Stimulated activated CD8-positive, alpha-beta memory T cell treated with anti-CD3 and anti-CD28 coated beads, Interleukin-15, amount 100 ng/mL, for 4 hours (primary cell): ENCODE measurements around the gene RCBTB1.
A peak's percentile ranks its signal among the peaks of the same experiment; 100 is the strongest.
"Not testable (repeated sequence)": the region's sequence is repeated elsewhere in the genome, so short reads cannot be mapped to it uniquely, and the experiment has no call there.

ENCODE experiments used
- DNase-seq, 2 donors: peaks; one replicate each; pipeline ENCODE4 v3.0.0-alpha.2; 2020; ENCODE audit warnings: low read depth in 2 of 2

RCBTB1 gene

GRCh38 chr13:49585220-49586157 is at the start of gene RCBTB1:
Gene RCBTB1, minus strand, starts transcription at chr13:49585558. Its CDS starts 18,279 bp downstream, at chr13:49567279.
- DNase-seq, result peak; percentile 26 to 51

DNA sequence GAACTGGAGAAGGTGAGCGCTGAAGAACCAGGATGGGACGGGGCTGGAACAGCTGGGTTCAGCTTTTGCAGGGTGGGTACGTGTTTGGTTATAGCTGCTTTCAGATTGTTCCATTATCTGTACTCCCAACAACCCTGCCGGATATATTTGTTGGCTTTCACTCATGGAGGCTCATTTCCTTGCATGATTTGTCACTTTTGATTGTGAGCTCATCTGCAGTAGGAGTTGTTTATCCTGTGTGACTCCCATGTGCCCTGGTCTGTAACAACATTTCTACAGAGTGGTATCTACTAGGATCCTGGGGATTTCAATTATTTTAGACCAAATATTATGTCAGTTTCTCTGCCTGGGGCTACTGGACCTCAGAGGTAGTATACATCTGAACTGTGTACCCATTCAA is 48.4 kb upstream of the RCBTB1 start:
- DNase-seq, result no peak

- no peak for DNase-seq
These were observed 46.8 kb upstream of the RCBTB1 start for GRCh38 chr13:49632156-49632555.

DNA sequence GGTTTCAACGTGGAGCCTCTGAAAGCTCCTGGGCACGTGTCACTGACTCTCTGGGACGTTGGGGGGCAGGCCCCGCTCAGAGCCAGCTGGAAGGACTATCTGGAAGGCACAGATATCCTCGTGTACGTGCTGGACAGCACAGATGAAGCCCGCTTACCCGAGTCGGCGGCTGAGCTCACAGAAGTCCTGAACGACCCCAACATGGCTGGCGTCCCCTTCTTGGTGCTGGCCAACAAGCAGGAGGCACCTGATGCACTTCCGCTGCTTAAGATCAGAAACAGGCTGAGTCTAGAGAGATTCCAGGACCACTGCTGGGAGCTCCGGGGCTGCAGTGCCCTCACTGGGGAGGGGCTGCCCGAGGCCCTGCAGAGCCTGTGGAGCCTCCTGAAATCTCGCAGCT is 45.2 kb upstream of the RCBTB1 start:
- DNase-seq, result no peak

DNA sequence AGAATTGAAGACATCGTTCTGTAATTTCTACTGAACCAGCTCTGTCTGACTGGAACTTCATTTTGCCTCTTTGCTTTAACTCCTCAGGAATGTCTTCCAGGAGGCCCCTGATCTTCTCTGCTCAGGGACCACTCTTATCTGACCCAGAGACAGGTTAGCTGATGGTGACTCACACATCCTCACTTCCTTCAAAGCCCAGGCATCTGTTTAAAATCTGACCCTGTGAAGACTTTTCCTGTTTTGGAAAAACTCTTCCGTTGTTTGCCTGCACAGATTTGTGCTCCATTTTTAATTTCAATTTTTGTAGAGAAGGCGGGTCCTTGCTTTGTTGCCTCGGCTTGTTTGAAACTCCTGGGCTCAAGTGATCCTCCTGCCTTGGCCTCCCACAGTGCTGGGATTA is 44.6 kb upstream of the RCBTB1 start:
- DNase-seq, result no peak

DNA sequence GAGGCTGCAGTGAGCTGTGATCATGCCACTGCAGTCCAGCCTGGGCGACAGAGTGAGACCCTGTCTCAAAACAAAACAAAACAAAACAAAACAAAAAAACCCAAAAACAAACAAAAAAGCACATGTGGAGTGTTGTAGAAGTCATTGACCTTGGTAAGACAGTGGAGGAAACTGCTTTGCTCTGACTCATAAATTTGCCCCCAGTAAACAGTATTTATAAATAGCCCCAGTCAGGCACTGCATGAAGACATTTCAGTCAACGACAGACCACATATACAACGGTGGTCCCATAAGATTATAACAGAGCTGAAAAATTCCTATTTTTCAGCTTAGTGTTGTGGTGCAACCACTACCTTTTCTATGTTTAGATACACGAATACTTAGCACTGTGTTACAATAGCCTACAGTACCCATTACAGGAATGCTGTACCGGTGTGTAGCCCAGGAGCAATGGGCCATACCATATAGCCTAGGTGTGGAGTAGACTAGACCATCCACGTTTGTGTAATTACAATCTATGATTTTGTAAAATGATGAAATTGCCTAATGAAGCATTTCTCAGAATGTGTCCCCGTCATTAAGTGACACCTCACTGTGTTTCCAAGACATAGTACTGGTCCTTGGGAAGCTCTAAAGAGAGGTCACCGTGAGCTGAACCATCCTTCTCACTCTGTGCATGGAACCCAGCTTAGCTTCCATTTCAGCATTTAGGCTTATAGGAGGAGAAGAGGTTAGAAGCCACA is 44.0 kb upstream of the RCBTB1 start:
- DNase-seq, result no peak

DNA sequence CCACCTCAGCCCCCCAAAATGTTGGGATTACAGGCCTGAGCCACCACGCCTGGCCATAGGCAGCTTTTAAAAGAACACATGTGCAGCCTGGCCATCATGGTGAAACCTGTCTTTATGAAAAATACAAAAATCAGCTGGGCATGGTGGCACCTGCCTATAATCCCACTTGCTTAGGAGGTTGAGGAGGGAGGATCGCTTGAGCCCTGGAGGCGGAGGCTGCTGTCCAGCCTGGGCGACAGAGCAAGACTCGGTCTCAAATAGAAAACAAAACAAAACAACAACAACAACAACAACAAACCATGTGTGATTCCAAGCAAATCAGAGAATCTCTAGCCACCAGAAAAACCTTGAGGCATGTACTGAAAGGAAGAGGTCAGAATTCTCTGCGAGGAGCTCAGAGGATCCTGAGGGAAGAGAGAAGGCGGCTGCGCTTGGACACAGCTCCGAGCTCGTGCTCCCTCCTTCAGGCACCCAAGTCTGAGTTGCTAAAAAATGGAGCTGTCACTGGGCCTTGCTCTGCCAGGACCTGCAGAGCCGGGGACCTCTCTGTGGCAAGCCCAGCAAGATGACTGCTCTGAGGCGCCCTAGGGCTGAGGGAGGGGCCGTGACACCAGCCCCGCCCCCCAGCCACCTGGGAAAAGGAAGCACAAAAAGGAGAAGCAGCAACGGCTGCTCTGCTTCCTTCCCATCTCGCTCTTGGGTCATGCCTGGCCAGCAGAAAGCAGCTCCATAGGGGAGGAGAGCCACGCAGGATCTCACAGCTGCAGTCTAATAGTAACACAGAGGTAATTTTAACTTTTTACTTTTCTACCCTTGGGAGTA is 42.7 kb upstream of the RCBTB1 start, which contains the start of gene ARL11:
ARL11 (plus strand) TSS at position 677 of the 822 bp plus-strand sequence. CDS start 1,941 bp downstream, outside the sequence.
- peak in 1 of 2 donors; percentile 19 for DNase-seq

DNA sequence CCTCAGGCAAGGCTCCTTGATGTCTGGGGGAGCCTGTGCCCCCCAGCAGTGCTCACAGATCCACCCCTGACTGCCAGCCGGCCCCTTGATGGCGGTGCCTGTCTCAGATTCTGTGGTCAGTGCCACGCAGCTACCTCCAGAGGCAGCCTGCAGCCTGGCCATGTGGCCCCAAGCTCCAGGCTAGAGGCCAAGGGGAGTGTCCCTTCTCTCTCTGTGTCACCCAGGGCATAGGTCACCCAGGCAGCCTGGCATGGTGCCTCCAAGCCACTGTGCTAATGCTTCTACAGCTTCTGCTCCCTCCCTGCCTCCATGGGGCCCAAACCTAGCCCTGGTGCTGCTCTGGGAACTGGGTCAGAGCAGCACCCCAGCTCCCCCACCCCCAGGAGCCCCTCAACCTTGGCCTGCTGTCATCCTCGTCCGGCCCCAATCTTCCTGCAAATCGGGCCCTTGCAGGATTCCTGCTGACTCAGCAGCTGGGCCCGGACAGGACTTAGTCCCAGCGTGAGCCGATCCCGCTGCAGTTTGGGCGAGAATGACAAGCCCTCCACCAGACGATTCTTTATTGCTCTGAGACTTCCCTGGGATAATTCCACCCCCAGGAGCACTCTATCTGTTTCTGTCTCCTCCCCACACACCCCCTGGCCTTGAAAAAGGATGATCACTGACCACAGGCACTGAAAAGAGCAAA is 40.2 kb upstream of the RCBTB1 start:
- DNase-seq, result no peak

GRCh38 chr13:49624229-49624628 is 38.9 kb upstream of the RCBTB1 start:
- DNase-seq, result no peak

- no peak for DNase-seq
These were observed 37.0 kb upstream of the RCBTB1 start for GRCh38 chr13:49622174-49622946.

- no peak for DNase-seq
These were observed 34.8 kb upstream of the RCBTB1 start for GRCh38 chr13:49620170-49620621.

GRCh38 chr13:49616676-49617065 is 31.3 kb upstream of the RCBTB1 start:
- no peak for DNase-seq

DNA sequence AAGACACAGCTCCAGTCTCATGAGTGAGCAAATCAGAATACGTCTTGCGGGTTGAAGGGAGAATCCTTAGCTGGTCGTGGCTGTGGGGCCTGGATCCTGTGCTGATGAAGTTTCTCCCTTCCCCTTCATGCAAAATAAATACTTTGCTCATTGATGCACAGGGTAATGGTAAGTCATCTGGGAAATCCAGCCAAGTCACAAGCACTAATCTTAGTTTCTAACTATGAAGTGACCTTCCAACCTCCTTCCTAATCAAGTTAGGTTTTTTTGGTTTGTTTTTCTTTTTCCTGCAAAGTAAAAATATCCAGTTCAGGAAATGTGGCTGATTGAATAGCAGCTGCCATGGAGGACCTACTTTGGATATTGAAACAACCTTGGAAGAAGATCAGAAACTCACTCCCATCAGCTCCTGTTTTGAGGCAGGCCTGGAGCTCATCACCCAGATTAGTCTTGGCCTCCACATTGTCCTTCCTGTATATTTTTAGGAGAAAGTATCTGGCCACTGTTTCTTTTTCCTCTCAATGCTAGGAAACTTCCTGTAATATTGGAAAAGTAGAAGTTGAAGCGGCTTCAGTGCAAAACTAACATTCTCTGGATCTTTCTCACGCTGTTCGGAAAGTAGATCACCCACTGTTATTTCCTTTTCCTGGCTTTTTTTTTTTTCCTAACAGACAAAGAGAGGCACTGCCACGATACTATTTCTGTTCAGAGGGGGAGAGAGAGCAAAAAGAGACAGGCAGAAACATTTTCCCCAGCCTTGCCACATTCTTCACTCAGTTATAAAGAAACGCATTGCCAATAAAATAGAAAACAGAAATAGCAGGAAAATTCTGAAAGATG is 30.7 kb upstream of the RCBTB1 start:
- DNase-seq, result no peak

GRCh38 chr13:49612042-49612441 is 26.7 kb upstream of the RCBTB1 start:
- not testable (repeated sequence) for DNase-seq

DNA sequence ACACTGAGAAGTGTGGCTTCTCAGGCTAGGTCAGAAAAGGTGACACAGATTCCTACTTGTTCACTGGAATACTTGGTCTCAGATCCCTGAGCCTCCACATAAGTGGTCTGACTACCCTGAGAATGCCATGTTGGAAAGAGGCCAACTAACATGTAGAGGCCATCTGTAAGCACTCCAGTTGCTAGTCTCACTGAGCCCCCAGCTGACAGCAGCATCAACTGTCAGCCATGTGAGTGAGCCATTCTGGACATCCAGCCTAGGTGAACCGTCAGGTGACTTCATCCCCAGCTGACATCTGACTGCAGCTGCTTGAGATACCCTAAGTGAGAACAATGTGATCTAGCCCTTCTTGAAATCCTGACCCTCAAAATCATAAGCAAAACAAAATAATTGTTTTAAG is 24.8 kb upstream of the RCBTB1 start:
- DNase-seq, result no peak

GRCh38 chr13:49608651-49609331 is 23.4 kb upstream of the RCBTB1 start:
- no peak for DNase-seq

DNA sequence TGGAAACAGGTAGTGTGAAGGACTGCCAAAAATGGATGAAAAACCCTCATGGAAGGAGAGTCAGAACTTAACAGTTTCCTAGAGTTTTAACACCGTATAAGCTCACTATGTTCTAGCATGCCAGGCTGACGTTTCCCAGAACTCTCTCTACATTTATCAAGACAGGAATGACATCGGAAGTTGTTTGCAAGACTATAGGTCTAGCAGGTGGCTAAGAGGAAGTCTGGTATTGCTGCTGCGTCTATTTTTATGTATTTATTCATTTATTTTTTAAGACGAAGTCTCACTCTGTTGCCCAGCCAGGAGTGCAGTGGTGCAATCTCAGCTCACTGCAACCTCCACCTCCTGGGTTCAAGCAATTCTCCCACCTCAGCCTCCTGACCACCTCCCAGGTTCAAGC is 22.4 kb upstream of the RCBTB1 start:
- DNase-seq, result no peak

DNA sequence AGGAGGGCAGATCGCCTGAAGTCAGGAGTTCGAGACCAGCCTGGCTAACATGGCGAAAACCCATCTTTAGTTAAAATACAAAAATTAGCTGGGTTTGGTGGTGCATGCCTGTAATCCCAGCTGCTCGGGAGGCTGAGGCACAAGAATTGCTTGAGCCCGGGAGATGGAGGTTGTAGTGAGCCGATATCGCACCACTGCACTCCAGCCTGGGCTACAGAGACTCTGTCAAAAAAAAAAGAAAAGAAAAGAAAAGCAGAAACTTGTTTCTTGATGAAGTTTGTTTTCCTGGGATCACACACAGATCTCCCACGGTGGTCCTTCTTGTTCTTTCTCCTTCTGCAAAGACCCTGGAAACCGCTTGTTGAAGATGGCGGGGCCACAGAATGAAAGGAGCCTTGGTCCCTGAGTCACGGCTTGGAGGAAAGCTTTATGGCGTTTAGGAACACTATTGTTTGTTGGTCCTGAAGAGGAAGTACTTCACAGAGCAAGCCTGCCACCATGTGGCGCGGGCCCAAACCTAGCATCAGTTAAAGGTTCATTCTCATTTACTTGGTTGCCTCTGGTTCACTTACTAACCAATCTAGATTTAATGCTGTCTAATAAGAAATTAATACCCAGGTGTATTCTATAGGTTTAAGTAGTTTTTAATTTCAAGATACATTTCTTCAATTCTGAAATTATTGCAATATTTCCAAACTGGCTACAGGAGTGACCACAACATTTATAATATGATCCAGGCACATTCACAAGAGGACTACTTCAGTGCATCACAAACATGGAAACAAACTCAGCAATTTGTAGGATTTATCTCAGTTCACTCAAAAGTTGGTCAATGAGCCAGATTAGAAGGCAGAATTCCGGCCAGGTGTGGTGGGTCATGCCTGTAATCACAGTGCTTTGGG is 21.6 kb upstream of the RCBTB1 start:
- DNase-seq, result peak; percentile 50 to 63
